HL-60 (cell line): ENCODE measurements around the gene INPP4B.

Experiments used
- DNase-seq, 2 experiments: peaks; one replicate each; pipeline ENCODE4 v3.0.0-alpha.2; 2010 to 2020; ENCODE audit warnings: low read depth in 1 of 2, low spot score in 1 of 2
- H3K27ac ChIP-seq: fragments of 250-450 bp; sonication (Bioruptor Pico); replicated peaks from 2 replicates; pipeline ENCODE4 v1.5.1; 2020; ENCODE audit warnings: mild to moderate bottlenecking, moderate library complexity
- H3K27me3 ChIP-seq: fragments of 250-450 bp; sonication (Bioruptor Pico); 2 replicates; pipeline ENCODE4 v1.5.1; 2021; ENCODE audit warnings: mild to moderate bottlenecking, moderate library complexity; ENCODE audit not compliant: insufficient read depth, poor library complexity, severe bottlenecking
- H3K4me3 ChIP-seq: replicated peaks from 2 replicates; pipeline ENCODE4 v1.5.1; 2011; ENCODE audit warnings: mild to moderate bottlenecking, control low read depth, low read length; ENCODE audit not compliant: insufficient read depth
- CTCF ChIP-seq: IDR thresholded peaks from one replicate; pipeline ENCODE4 v1.5.1; 2011; ENCODE audit warnings: low read length, control low read depth, inconsistent platforms; ENCODE audit not compliant: insufficient read depth
- GABPA ChIP-seq: IDR thresholded peaks from 2 replicates; pipeline ENCODE4 v1.6.1; 2012; ENCODE audit warnings: low read depth
- POLR2AphosphoS5 ChIP-seq: IDR thresholded peaks from 2 replicates; pipeline ENCODE4 v1.6.1; 2012; ENCODE audit warnings: low read depth
- SPI1 ChIP-seq: IDR thresholded peaks from 2 replicates; pipeline ENCODE4 v1.6.1; 2012; ENCODE audit warnings: low read depth, mild to moderate bottlenecking, borderline replicate concordance
- TF ChIP-seq, protein P1 (sequence below): IDR thresholded peaks from 2 replicates; pipeline ENCODE4 v1.6.1; 2012; ENCODE audit warnings: low read depth; ENCODE audit not compliant: insufficient replicate concordance

Gene INPP4B

DNA sequence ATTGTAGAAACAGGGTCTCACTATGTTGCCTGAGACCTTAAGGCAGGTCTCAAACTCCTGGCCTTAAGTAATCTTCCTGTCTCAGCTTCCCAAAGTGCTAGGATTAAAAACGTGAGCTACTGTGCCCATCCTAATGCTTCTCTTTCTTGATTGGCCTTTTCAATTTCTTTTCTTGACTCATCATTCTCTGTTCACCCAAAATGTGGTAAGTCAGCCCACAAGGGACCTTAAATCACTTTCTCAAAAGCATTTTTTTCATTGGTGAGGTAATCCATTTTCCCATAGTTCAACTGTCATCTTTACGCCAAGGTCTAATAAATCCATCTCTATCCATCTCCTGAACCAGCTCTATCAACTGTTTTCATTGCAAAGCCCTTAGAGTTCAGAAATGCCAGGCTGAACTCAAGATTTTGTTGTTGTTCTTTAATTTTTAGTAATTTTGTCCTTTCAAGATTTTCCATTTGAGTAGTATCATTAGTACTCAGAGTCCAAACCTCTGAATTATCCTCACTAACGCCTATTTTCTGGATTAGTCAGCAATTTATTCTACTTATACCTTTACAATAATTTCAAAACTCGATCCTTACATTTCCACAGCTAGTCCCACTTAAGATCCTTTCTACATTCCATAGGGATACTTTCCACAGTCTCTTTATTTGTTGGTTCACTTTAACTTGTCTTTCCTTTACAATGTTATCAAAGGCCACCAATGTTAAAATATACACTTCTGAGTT lies 681.2 kb downstream of the INPP4B start:
- no peaks in the 10 kb centered on the region for H3K27me3 ChIP-seq

GRCh38 chr4:142161086-142161485 lies 685.0 kb downstream of the INPP4B start:
- TF ChIP-seq CTCF = no peak
- no peak for TF ChIP-seq POLR2AphosphoS5
- TF ChIP-seq, protein P1, sequence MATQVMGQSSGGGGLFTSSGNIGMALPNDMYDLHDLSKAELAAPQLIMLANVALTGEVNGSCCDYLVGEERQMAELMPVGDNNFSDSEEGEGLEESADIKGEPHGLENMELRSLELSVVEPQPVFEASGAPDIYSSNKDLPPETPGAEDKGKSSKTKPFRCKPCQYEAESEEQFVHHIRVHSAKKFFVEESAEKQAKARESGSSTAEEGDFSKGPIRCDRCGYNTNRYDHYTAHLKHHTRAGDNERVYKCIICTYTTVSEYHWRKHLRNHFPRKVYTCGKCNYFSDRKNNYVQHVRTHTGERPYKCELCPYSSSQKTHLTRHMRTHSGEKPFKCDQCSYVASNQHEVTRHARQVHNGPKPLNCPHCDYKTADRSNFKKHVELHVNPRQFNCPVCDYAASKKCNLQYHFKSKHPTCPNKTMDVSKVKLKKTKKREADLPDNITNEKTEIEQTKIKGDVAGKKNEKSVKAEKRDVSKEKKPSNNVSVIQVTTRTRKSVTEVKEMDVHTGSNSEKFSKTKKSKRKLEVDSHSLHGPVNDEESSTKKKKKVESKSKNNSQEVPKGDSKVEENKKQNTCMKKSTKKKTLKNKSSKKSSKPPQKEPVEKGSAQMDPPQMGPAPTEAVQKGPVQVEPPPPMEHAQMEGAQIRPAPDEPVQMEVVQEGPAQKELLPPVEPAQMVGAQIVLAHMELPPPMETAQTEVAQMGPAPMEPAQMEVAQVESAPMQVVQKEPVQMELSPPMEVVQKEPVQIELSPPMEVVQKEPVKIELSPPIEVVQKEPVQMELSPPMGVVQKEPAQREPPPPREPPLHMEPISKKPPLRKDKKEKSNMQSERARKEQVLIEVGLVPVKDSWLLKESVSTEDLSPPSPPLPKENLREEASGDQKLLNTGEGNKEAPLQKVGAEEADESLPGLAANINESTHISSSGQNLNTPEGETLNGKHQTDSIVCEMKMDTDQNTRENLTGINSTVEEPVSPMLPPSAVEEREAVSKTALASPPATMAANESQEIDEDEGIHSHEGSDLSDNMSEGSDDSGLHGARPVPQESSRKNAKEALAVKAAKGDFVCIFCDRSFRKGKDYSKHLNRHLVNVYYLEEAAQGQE = no peak
- no peak for TF ChIP-seq GABPA
- no peak for TF ChIP-seq SPI1
- Histone ChIP-seq H3K27ac (no peak overlapping the region), H3K27me3 (no peaks in the 10 kb centered on the region)

More for the DNA sequence above, 681.2 kb downstream of the INPP4B start:
- Histone ChIP-seq H3K4me3 (no peak overlapping the region), H3K27ac (no peak overlapping the region)
- no peak for DNase-seq
- TF ChIP-seq SPI1 (no peak), CTCF (no peak), POLR2AphosphoS5 (no peak), GABPA (no peak)
- TF ChIP-seq, protein P1 = no peak

GRCh38 chr4:142160509-142160908 lies 685.6 kb downstream of the INPP4B start:
- DNase-seq = no peak
- TF ChIP-seq SPI1 (no peak), CTCF (no peak), GABPA (no peak), POLR2AphosphoS5 (no peak)
- TF ChIP-seq, protein P1 = no peak
- Histone ChIP-seq H3K4me3 (no peak overlapping the region), H3K27ac (no peak overlapping the region), H3K27me3 (no peaks in the 10 kb centered on the region)

More at GRCh38 chr4:142161086-142161485, 685.0 kb downstream of the INPP4B start:
- no peak for DNase-seq
- H3K4me3 ChIP-seq = no peak overlapping the region
